Measurements from ENCODE around the gene GPC6.

DNA sequence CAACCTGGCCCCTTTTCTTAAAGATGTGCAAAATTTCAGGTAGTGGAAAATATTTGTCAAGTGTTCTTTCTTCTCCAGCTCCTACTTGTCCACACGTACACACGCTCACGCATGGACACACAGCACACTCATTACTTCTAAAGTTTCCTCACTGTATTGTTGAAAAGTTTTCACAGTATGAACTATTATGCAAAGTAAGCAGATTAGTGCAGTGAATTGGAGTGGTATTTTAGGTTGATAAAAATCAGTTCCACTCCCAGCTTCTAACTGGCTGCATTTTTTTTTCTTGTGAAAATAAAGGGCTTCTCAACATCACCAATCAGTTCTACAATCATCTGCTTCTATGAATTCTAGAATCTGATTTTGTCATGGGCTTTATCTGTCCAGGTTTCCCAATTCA, 988.4 kb downstream of the GPC6 start:
- TF ChIP-seq, protein P1, sequence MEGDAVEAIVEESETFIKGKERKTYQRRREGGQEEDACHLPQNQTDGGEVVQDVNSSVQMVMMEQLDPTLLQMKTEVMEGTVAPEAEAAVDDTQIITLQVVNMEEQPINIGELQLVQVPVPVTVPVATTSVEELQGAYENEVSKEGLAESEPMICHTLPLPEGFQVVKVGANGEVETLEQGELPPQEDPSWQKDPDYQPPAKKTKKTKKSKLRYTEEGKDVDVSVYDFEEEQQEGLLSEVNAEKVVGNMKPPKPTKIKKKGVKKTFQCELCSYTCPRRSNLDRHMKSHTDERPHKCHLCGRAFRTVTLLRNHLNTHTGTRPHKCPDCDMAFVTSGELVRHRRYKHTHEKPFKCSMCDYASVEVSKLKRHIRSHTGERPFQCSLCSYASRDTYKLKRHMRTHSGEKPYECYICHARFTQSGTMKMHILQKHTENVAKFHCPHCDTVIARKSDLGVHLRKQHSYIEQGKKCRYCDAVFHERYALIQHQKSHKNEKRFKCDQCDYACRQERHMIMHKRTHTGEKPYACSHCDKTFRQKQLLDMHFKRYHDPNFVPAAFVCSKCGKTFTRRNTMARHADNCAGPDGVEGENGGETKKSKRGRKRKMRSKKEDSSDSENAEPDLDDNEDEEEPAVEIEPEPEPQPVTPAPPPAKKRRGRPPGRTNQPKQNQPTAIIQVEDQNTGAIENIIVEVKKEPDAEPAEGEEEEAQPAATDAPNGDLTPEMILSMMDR (conservative IDR thresholded peaks at IDR 0.05) = no peak
- no peak for TF ChIP-seq EZH2 (IDR thresholded peaks at IDR 0.05; ENCODE audit: low read depth)
